Psoas muscle (tissue), 8 donors: ENCODE data around the gene ICAM4. TPM values are rescaled to one million over a fixed set of nuclear protein-coding genes. Genes with fewer than 3 reads are reported as not detected.
A peak's percentile ranks its signal among the peaks of the same experiment; 100 is the strongest.

Source experiments
- ATAC-seq, 4 donors: fragments of 200-7000 bp; cut with Tn5 transposase; one replicate each; pipeline ENCODE4 v1.9.1; 2020; ENCODE audit warnings: moderate library complexity in 3 of 4, mild to moderate bottlenecking in 2 of 4
- DNase-seq, 2 donors: peaks; one replicate each; pipeline ENCODE4 v3.0.0-alpha.2; 2020
- H3K27ac ChIP-seq: fragments of 200-600 bp; one replicate; pipeline ENCODE4 v1.8.0; 2022
- H3K27me3 ChIP-seq, 3 donors: fragments of 200-600 bp in 1 of 3; one replicate each; pipeline versions ENCODE4 v1.6.1 to v1.8.0; 2013 to 2022; ENCODE audit warnings: low read length in 2 of 3, mild to moderate bottlenecking in 2 of 3, moderate library complexity in 1 of 3; ENCODE audit not compliant: insufficient read depth in 3 of 3
- H3K36me3 ChIP-seq, 2 donors: fragments of 200-600 bp in 1 of 2; one replicate each; pipeline versions ENCODE4 v1.6.1 to v1.8.0; 2013 to 2022; ENCODE audit warnings: low read depth in 1 of 2, mild to moderate bottlenecking in 1 of 2, moderate library complexity in 1 of 2; ENCODE audit not compliant: insufficient read depth in 1 of 2
- H3K4me1 ChIP-seq: fragments of 200-600 bp; one replicate; pipeline ENCODE4 v1.8.0; 2022
- H3K4me3 ChIP-seq: fragments of 200-600 bp; one replicate; pipeline ENCODE4 v1.8.0; 2022; ENCODE audit warnings: mild to moderate bottlenecking
- H3K9me3 ChIP-seq: fragments of 200-600 bp; one replicate; pipeline ENCODE4 v1.8.0; 2022
- WGBS, 3 donors: extraction: QIAGEN DNeasy Blood & Tissue Kit; methylation state at CpG; one replicate each; pipeline versions ENCODE4 v1.1.6 to v1.1.7; 2013; 5-methylcytosine and 5-hydroxymethylcytosine counted together
- intact Hi-C, 2 donors: fragments of 100-400 bp; cut with DNase I; formaldehyde crosslinking; loops; one replicate each; pipeline versions ENCODE4 v1.11.0 to v1.14.2; 2022
- polyA plus RNA-seq, 3 donors: library from polyadenylated mRNA; stranded (reverse); fragments of 200-250 nt; gene quantifications; one replicate each; pipeline ENCODE4 v1.2.3, GENCODE V29; 2013
- total RNA-seq, 4 donors: library from RNA; stranded (reverse); fragmentation: NEBNext Ultra II Directional in 2 of 4; extraction: Animal tissue kit (Norgen Biotek cat#: 25700) in 2 of 4; gene quantifications; one replicate each; pipeline versions ENCODE4 v1.2.1 to v1.2.4, GENCODE V29; 2021 to 2023
- TF ChIP-seq, protein P1 (sequence below): fragments of 200-600 bp; IDR thresholded peaks from one replicate; pipeline ENCODE4 v1.8.0; 2022; ENCODE audit warnings: antibody characterized with exemption
- donor health status: healthy with polysubstance abuse.
- donor health status: DM: no; HTN: no; CAD: no; lungs with moderate emphysema.
- donor health status: Bipolar disorder and iron deficiency.
- donor health status: healthy.
- donor health status: DM: yes; HTN: yes; CAD: no.
- donor health status: DM: no; HTN: no; CAD: no.
- donor health status: DM: no; HTN: no; CAD: no.
- donor health status: DM: yes; HTN: yes; CAD: no.

ICAM4 gene
- total and polyA plus RNA-seq, 7 donors: 0.04 to 0.47 (median 0.18) TPM; not detected in 4

- Histone ChIP-seq H3K4me1 (peaks cover 37% of the 10 kb centered on the region), H3K27ac (no peak overlapping the region)
- 8 to 10% (median 10%) methylated on average over 48 to 49 of the region's 49 CpGs for WGBS, 3 donors
These were observed 7.0 kb downstream of the ICAM4 start for GRCh38 chr19:10293637-10294367.

DNA sequence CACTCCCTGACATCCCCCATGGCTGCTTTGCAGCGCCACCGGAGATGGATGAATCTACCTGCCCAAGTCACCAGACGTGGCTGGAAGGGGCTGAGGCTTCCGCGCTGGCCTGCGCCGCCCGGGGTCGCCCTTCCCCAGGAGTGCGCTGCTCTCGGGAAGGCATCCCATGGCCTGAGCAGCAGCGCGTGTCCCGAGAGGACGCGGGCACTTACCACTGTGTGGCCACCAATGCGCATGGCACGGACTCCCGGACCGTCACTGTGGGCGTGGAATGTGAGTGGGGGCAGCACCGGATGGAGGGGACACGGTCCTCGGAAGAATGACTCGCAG lies 7.6 kb downstream of the ICAM4 start:
- no peak overlapping the region for H3K4me3 ChIP-seq
- 2 to 5% (median 3%) methylated on average over 25 of the region's 25 CpGs for WGBS, 3 donors
- TF ChIP-seq, protein P1, sequence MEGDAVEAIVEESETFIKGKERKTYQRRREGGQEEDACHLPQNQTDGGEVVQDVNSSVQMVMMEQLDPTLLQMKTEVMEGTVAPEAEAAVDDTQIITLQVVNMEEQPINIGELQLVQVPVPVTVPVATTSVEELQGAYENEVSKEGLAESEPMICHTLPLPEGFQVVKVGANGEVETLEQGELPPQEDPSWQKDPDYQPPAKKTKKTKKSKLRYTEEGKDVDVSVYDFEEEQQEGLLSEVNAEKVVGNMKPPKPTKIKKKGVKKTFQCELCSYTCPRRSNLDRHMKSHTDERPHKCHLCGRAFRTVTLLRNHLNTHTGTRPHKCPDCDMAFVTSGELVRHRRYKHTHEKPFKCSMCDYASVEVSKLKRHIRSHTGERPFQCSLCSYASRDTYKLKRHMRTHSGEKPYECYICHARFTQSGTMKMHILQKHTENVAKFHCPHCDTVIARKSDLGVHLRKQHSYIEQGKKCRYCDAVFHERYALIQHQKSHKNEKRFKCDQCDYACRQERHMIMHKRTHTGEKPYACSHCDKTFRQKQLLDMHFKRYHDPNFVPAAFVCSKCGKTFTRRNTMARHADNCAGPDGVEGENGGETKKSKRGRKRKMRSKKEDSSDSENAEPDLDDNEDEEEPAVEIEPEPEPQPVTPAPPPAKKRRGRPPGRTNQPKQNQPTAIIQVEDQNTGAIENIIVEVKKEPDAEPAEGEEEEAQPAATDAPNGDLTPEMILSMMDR: no peak
- DNase-seq: no peak
- H3K4me1 ChIP-seq: peaks cover 32% of the 10 kb centered on the region
- no peaks in the 10 kb centered on the region for H3K36me3 ChIP-seq
- no peak for ATAC-seq
- intact Hi-C loops: no loop called here
- peaks cover 0 to 84% (median 53%) of the 10 kb centered on the region in 3 donors for H3K27me3 ChIP-seq
- no peak overlapping the region for H3K27ac ChIP-seq
- H3K9me3 ChIP-seq: no peaks in the 10 kb centered on the region

More at GRCh38 chr19:10293637-10294367, 7.0 kb downstream of the ICAM4 start:
- peaks cover 0 to 89% (median 57%) of the 10 kb centered on the region in 3 donors for H3K27me3 ChIP-seq
- no peak overlapping the region for H3K4me3 ChIP-seq
- H3K36me3 ChIP-seq: no peaks in the 10 kb centered on the region
- ATAC-seq (no peak), DNase-seq (no peak)
- TF ChIP-seq, protein P1: no peak
- no peaks in the 10 kb centered on the region for H3K9me3 ChIP-seq
- intact Hi-C loops: no loop called here

- intact Hi-C loops: no loop called here
- peaks cover 0 to 73% (median 48%) of the 10 kb centered on the region in 3 donors for H3K27me3 ChIP-seq
- no peak for DNase-seq
- H3K4me1 ChIP-seq: peaks cover 23% of the 10 kb centered on the region
- TF ChIP-seq, protein P1: no peak
- peak overlapping the region; percentile 28 for H3K4me3 ChIP-seq
- H3K36me3 ChIP-seq: no peaks in the 10 kb centered on the region
- H3K9me3 ChIP-seq: no peaks in the 10 kb centered on the region
- 0 to 2% (median 1%) methylated on average over 48 of the region's 48 CpGs for WGBS, 3 donors
- H3K27ac ChIP-seq: no peak overlapping the region
- no peak for ATAC-seq
These were observed 8.6 kb downstream of the ICAM4 start for GRCh38 chr19:10295305-10295846.

DNA sequence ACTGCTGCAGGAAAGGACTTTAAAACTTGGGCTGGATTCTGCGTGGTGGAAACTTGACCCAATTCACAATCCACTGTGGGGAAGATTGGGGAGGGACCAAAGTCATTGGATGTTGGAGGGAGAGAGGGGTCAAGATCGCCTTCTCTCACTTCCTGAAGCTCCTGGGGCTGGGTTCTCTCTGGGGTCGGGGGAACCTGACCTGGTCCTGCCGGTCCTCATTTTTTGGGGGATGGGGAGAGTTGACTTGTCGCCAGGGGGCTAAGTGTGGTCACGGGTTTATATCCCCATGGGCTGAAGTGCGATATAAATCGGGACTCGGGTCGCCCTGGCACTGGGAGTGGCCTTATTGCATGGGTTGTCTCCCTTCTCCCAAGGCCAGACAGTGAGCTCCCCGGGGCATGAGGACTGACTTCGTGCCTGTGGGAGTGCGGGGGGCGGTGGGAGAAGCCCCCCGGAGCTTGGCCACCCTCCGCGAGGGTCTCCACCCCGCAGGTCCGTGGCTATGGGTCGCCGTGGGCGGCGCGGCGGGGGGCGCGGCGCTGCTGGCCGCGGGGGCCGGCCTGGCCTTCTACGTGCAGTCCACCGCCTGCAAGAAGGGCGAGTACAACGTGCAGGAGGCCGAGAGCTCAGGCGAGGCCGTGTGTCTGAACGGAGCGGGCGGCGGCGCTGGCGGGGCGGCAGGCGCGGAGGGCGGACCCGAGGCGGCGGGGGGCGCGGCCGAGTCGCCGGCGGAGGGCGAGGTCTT lies 9.3 kb downstream of the ICAM4 start:
- no peaks in the 10 kb centered on the region for H3K36me3 ChIP-seq
- DNase-seq (no peak), ATAC-seq (no peak)
- H3K4me1 ChIP-seq: peaks cover 16% of the 10 kb centered on the region
- peaks cover 0 to 69% (median 41%) of the 10 kb centered on the region in 3 donors for H3K27me3 ChIP-seq
- no peaks in the 10 kb centered on the region for H3K9me3 ChIP-seq
- H3K4me3 ChIP-seq: peak overlapping the region; percentile 28
- H3K27ac ChIP-seq: no peak overlapping the region
- 1 to 5% (median 4%) methylated on average over 46 to 58 of the region's 58 CpGs for WGBS, 3 donors
- TF ChIP-seq, protein P1: no peak
- intact Hi-C loops: no loop called here
